Left ventricle myocardium inferior (tissue), 1 donor: ENCODE measurements around the gene JUNB. TPM values are rescaled to one million over a fixed set of nuclear protein-coding genes. Genes with fewer than 3 reads are reported as not detected.

Experiments used
- DNase-seq: peaks from one replicate; pipeline ENCODE4 v3.0.0-alpha.2; 2020
- H3K27ac ChIP-seq: fragments of 200-600 bp; replicated peaks from 2 replicates; pipeline ENCODE4 v1.8.0; 2021
- H3K27me3 ChIP-seq: fragments of 200-600 bp; 2 replicates; pipeline ENCODE4 v1.8.0; 2021; ENCODE audit warnings: low read depth
- H3K36me3 ChIP-seq: fragments of 200-600 bp; 2 replicates; pipeline ENCODE4 v1.8.0; 2021
- H3K4me1 ChIP-seq: fragments of 200-600 bp; 2 replicates; pipeline ENCODE4 v1.8.0; 2021
- H3K4me3 ChIP-seq: fragments of 200-600 bp; 2 replicates; pipeline ENCODE4 v1.8.0; 2021; ENCODE audit warnings: mild to moderate bottlenecking, moderate library complexity
- H3K9me3 ChIP-seq: fragments of 200-600 bp; replicated peaks from 2 replicates; pipeline ENCODE4 v1.8.0; 2021
- intact Hi-C: fragments of 100-400 bp; cut with micrococcal nuclease; formaldehyde crosslinking; loops from one replicate; pipeline ENCODE4 v1.11.0; 2022
- microRNA-seq: library from miRNA; unstranded; fragments of <30 nt; microRNA quantifications from one replicate; pipeline ENCODE4 v1.2.0, GENCODE V29; 2020
- total RNA-seq: library from RNA; stranded (reverse); fragmentation: NEBNext Ultra II Directional; extraction: Animal tissue kit (Norgen Biotek cat#: 25700); gene quantifications from one replicate; pipeline ENCODE4 v1.2.1, GENCODE V29; 2021
- TF ChIP-seq, protein P1 (sequence below): fragments of 200-600 bp; IDR thresholded peaks from 2 replicates; pipeline ENCODE4 v1.8.0; 2021; ENCODE audit warnings: antibody characterized with exemption, mild to moderate bottlenecking, borderline replicate concordance
- donor health status: DM: no; HTN: yes; CAD: no; lungs with severe emphysema.

Gene JUNB
- total RNA-seq, 1 donor from 2014 or later = 26.7 TPM

DNA sequence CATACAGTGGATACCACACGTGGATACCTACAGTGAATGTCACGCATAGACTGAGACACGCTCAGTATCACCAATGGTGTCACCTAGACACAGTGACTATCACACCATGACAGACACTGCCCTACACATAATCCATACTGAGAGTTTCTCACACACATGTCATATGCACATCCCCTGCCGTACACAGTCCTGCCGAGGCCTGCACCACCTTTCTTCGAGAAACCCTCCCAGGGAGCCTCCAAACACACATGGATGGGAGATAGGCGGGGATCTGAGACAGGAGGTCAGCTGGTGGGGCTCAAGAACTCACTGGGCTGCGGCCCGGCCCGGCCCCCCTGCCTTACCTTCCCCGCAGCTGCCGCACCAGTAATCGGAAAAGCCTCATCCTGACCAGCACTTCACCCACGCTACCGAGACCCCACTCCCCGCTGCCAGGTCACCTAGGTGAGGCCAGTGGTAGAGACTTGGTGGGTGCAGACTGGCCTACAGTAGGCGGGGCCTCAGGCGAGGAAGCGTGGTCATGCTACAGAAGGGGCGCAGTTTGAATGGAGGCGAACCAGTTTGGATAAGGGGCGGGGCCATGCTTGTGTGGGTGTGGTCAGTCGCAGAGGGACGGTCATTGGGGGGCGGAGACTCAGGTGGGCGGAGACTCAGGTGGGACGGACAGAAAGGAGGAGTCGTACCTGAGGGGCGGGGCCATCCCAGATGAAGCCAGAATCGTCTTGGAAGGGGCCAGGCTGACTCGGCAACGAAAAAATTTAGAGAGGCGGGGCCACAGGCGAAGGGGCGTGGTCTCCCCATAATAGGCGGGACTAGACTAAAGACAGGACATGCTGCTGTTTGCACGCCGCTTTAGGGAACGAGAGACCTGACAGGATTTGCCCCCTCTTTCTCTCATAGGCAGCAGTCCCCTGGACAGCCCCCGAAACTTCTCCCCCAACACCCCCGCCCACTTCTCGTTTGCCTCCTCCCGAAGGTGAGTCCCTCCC lies 49.1 kb downstream of the JUNB start:
- H3K36me3 ChIP-seq = no peaks in the 10 kb centered on the region
- DNase-seq = peak; percentile 25
- intact Hi-C loops = loop anchor here (5.0 to 10.0 kb wide), 2 partner anchors 33 to 76 kb away; partner anchors contain the start of gene RNASEH2A
- H3K27me3 ChIP-seq = peaks cover 98% of the 10 kb centered on the region
- peaks cover 24% of the 10 kb centered on the region for H3K4me1 ChIP-seq
- H3K9me3 ChIP-seq = no peaks in the 10 kb centered on the region
- H3K4me3 ChIP-seq = peak overlapping the region; percentile 43
- TF ChIP-seq, protein P1, sequence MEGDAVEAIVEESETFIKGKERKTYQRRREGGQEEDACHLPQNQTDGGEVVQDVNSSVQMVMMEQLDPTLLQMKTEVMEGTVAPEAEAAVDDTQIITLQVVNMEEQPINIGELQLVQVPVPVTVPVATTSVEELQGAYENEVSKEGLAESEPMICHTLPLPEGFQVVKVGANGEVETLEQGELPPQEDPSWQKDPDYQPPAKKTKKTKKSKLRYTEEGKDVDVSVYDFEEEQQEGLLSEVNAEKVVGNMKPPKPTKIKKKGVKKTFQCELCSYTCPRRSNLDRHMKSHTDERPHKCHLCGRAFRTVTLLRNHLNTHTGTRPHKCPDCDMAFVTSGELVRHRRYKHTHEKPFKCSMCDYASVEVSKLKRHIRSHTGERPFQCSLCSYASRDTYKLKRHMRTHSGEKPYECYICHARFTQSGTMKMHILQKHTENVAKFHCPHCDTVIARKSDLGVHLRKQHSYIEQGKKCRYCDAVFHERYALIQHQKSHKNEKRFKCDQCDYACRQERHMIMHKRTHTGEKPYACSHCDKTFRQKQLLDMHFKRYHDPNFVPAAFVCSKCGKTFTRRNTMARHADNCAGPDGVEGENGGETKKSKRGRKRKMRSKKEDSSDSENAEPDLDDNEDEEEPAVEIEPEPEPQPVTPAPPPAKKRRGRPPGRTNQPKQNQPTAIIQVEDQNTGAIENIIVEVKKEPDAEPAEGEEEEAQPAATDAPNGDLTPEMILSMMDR = no peak
- no peak overlapping the region for H3K27ac ChIP-seq

DNA sequence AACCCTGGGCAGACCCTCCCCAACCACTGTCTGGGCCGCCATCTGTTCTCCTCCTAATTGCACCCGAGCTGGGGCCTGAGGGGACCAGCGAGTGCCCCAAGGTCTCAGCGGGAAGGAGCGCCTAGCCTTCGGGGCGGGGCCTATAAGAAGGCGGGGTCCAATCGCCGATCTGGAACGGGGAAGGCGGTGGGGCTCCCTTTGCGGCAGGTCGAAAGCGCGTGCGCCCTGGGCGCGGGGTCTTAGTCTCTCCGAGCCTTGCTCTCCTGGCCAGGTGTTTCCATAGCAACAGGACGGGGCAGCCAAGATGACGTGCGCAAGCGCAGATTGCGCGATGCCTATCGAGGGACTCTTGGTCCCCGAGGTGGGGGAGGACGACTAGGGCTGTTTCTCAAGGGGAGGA lies 49.8 kb downstream of the JUNB start:
- H3K27ac ChIP-seq = no peak overlapping the region
- peaks cover 98% of the 10 kb centered on the region for H3K27me3 ChIP-seq

DNA sequence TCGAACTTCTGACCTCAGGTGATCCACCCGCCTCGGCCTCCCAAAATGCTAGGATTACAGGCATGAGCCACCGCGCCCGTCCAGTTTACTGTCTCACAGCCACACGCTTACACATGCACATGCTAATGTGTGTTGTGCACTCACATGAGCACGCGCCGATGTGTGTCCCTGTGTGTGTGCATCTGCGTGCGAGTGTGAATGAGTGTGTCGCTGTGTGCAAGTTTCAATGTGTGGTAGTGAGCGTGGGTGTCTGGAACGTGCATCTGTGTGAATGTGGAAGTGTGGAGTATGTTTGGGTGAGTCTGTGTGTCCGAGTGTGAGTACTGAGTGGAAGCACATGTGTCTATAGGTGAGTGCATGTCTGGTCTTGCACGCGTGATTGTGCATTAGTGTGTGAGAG lies 51.2 kb downstream of the JUNB start:
- TF ChIP-seq, protein P1 = no peak
- Histone ChIP-seq H3K27me3 (peaks cover 96% of the 10 kb centered on the region), H3K4me3 (no peak overlapping the region), H3K9me3 (no peaks in the 10 kb centered on the region), H3K27ac (no peak overlapping the region), H3K36me3 (no peaks in the 10 kb centered on the region), H3K4me1 (peaks cover 30% of the 10 kb centered on the region)
- no peak for DNase-seq
- intact Hi-C loops = loop anchor here (5.0 to 10.0 kb wide), 2 partner anchors 35 to 78 kb away; partner anchors contain the start of gene RNASEH2A

More for the DNA sequence above, 49.8 kb downstream of the JUNB start:
- Histone ChIP-seq H3K9me3 (no peaks in the 10 kb centered on the region), H3K36me3 (no peaks in the 10 kb centered on the region), H3K4me1 (peaks cover 24% of the 10 kb centered on the region), H3K4me3 (peak overlapping the region; percentile 43)
- intact Hi-C loops = loop anchor here (5.0 to 10.0 kb wide), 2 partner anchors 34 to 76 kb away; partner anchors contain the start of gene RNASEH2A
- TF ChIP-seq, protein P1 = no peak
- no peak for DNase-seq

Small RNA genes lying within 50 kb of the gene (microRNA-seq; reads per million reads assigned to microRNA genes)
- gene MIR5684 = not detected

Other genes starting within 250 kb of the JUNB start
- 11.1 TPM for gene ZNF564, start 240.0 kb upstream of the JUNB start, total RNA-seq
- gene ZNF490, start 180.7 kb upstream of the JUNB start, total RNA-seq = 4.1 TPM
- 15.4 TPM for gene ZNF791, start 180.6 kb upstream of the JUNB start, total RNA-seq
- gene MAN2B1, start 124.7 kb upstream of the JUNB start, total RNA-seq = 26.7 TPM
- 8.4 TPM for gene WDR83, start 124.7 kb upstream of the JUNB start, total RNA-seq
- 50.8 TPM for gene DHPS, start 109.6 kb upstream of the JUNB start, total RNA-seq
- gene GNG14, start 103.5 kb upstream of the JUNB start, total RNA-seq = not detected
- 1.8 TPM for gene FBXW9, start 94.9 kb upstream of the JUNB start, total RNA-seq
- gene TNPO2, start 67.6 kb upstream of the JUNB start, total RNA-seq = 33.1 TPM
- 122 TPM for gene TRIR, start 56.8 kb upstream of the JUNB start, total RNA-seq
- gene GET3, start 54.0 kb upstream of the JUNB start, total RNA-seq = 65.1 TPM
- gene BEST2, start 39.7 kb upstream of the JUNB start, total RNA-seq = not detected
- gene HOOK2, start 15.9 kb upstream of the JUNB start, total RNA-seq = 66.3 TPM
- gene PRDX2, start 10.3 kb downstream of the JUNB start, total RNA-seq = 700 TPM
- gene THSD8, start 10.6 kb downstream of the JUNB start, total RNA-seq = 2.7 TPM
- 2.5 TPM for gene RNASEH2A, start 15.1 kb downstream of the JUNB start, total RNA-seq
- not detected for gene RTBDN, start 43.1 kb downstream of the JUNB start, total RNA-seq
- gene MAST1, start 47.0 kb downstream of the JUNB start, total RNA-seq = not detected
- gene DNASE2, start 90.0 kb downstream of the JUNB start, total RNA-seq = 19.7 TPM
- gene KLF1, start 95.7 kb downstream of the JUNB start, total RNA-seq = not detected
- gene GCDH, start 99.7 kb downstream of the JUNB start, total RNA-seq = 41.8 TPM
- not detected for gene SYCE2, start 127.8 kb downstream of the JUNB start, total RNA-seq
- 37.8 TPM for gene FARSA, start 142.2 kb downstream of the JUNB start, total RNA-seq
- gene CALR, start 147.1 kb downstream of the JUNB start, total RNA-seq = 365 TPM
- gene RAD23A, start 154.4 kb downstream of the JUNB start, total RNA-seq = 150 TPM
- gene GADD45GIP1, start 165.7 kb downstream of the JUNB start, total RNA-seq = 31.4 TPM
- 12.7 TPM for gene DAND5, start 178.1 kb downstream of the JUNB start, total RNA-seq
- 118 TPM for gene NFIX, start 204.0 kb downstream of the JUNB start, total RNA-seq